GM04504 (cell line): ENCODE data around the gene NCK1.

ENCODE experiments used
- DNase-seq: peaks from one replicate; pipeline ENCODE4 v3.0.0-alpha.2; 2012; ENCODE audit warnings: low read depth

Gene NCK1

DNA sequence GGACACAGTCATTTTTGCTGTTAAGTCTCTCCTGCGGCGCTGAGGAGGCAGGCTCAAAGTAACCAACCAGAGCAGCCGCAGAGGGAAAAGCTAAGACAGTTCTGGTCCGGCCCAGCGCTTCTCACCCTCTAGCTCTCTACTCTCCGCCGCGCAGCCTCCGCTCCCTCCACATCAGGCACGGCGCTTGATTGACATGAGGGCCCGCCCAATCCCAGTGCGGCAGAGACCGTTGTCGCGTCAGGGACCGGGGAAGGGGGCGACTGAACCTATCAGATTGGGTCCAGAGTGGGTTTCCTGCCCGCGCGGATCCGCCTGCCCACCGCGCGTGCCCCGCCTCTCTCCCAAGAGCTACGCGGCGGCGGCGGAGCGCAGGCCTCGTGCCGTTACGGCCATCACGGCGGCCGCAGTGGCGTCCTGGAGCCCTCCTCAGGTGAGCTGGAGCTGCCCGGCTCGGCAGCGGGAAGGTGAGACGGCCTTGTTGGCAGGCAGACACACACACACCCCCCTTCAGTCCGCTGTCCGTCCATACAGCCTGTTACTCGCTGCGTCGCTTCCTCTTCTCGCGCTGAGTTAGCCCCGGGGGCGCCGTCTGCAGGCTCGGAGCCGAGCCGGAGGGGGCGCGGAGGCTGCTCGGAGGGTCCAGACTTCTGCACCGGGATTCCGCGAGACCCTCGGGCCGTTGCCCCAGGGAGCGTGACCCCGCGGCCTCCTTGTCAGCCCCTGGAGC lies at the start of gene NCK1:
Gene NCK1, plus strand, starts transcription at position 319 of the 727 bp plus-strand sequence. CDS start 65,794 bp downstream, outside the sequence.
- peak; percentile 97 for DNase-seq

DNA sequence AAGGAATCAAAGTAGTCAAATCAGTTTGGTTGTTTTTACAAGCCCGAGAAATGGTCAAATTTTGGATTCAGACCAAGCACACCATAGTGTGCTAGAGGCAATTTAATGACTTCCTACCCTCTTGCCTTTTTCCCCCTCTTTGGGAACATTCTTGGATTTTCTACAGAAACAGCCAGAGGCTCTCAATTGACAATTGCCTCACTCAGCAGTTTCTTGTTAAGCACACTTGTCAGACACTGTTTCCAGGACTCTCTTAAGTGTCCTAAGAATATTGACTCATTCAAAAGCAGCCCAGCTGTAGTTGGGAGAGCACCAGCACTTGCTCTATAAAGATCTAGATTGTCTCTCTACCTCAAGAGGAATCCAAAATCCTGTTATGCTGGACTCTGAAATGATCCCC lies 44.6 kb upstream of the NCK1 start:
- no peak for DNase-seq

DNA sequence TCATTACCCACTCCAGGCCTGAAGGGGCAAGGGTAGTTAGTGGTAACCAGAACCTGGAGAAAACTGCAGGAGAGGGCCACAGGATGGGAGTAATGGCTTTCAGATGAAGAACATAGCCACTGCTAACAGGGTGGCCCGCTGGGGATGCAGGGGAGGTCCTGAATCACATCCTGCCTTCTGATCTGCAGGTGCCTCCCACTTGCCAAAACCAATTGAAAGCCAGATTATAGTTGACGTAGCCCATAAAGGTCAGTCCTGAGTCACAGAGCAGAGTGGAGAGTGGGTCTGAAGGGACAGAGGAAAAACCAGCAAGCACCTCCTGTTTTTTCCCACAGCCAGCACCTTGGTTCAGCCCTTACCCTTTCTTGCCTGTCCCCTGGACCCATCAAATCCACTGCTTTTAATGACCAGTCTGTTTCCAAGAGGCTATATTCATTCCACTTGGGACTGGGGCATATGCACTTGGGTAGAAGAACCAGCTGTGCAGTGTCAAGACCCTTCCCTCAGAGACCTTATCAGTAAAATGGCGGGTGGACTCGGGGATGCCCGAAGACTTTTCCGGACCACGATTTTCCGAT lies 43.7 kb upstream of the NCK1 start:
- DNase-seq: no peak

GRCh38 chr3:136818769-136819391 lies 43.1 kb upstream of the NCK1 start, which contains the start of gene SLC35G2:
SLC35G2 (plus strand) TSS chr3:136819126; CDS start chr3:136854461, 35,335 bp downstream.
- DNase-seq: no peak

DNA sequence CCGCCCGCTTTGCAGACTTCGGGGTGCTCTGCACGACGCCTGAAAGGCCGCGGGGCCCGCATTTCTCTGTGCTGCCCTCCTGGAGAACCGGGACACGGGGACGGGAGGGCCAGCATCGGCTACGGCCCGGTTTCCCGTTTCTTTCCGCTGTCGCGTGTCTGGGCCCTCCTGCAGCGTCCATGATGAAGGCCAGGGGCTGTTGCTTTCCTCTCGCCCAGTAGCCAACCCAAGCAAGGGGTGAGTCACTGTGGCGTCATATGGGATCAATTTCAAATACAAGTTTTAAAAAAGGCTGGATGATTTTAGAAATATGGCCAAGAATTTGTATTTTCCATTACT lies 42.6 kb upstream of the NCK1 start:
- no peak for DNase-seq

- DNase-seq: no peak
These were observed 42.0 kb upstream of the NCK1 start for GRCh38 chr3:136819731-136820679.

- DNase-seq: no peak
These were observed 30.5 kb upstream of the NCK1 start for GRCh38 chr3:136831461-136831860.

- DNase-seq: no peak
These were observed 26.8 kb upstream of the NCK1 start for GRCh38 chr3:136835089-136835812.

DNA sequence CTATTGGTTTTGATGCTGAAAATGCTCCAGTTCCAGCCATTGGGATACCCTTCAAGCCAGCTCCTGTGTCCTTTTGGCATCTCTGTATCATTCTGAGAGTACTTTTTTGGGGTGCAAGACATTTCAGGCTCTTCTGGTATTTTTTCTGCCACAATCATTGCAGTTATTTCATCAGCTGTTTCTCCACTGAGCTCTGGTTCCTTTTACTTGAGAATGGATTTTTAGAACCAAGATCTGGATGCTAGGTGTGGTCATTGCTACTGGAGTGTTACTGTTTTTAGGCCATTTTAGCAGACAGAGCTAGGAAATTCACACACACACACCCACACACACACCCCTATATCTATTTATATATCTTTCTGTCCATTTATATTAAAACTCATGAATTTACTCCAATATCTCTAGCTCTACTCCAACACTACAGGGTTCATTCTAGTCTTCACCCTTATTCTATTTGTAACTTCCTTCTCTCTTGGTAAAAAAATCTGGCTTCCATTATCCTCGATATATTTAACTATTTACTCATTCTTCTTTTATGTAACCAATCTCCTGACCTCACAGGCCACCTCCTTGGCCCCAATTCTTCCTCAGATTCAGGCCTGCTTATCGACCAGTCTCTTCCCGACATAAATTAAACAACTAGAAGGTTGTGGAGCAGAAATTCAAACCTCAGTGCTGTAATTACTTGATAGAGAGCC lies 26.0 kb upstream of the NCK1 start:
- DNase-seq: no peak

DNA sequence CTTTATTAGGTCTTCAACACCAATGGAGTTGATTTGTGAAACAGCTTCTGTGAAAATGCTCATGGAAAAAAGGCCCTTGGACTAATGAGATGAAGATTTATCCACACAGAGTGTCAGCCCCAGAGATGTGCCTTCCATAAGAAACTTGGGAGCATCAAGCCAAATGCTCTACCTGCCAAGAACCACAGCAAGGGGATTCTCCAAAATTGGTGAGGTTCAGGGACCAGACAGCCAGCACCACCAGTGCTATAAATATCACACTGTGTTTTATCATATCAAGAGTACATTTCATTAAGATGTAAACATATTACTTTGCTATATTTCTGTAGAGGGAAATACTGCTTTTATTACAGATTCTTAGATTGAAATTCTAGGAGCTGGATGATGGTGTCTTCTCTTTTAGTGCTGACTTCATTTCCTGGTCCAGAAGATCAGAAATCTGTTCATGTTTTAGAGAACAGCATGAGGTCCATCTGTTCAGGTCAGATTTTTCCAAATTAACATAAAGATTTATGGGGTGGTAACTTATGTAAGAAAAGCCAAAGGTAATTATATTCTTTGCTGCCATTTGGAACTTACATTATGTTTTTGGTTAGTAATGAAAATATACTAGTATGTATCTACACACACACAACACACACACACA lies 25.4 kb upstream of the NCK1 start:
- no peak for DNase-seq

GRCh38 chr3:136838641-136839555 lies 23.1 kb upstream of the NCK1 start:
- no peak for DNase-seq

DNA sequence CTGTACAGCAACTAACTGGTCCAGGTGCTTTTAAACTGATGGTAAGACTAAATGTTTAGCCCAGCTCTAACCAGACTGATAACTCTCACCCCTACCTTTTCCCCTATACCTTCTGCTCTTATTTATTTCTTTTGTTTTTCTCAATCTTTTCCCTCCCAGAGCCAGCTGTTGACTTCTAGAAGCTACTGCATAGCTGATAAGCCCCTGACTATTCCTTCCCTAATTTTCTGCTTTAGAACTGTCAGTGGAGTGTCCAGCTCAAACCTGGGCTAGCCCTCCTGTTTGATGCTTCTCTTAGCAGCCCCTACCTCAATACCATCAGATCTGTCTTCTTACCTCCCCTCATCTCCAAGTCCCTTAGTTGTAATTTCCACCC lies 22.5 kb upstream of the NCK1 start:
- DNase-seq: no peak

GRCh38 chr3:136840252-136840651 lies 21.8 kb upstream of the NCK1 start:
- no peak for DNase-seq

GRCh38 chr3:136842294-136842693 lies 19.7 kb upstream of the NCK1 start:
- DNase-seq: no peak

GRCh38 chr3:136844724-136845123 lies 17.3 kb upstream of the NCK1 start:
- no peak for DNase-seq

GRCh38 chr3:136852180-136852579 lies 9.8 kb upstream of the NCK1 start:
- DNase-seq: no peak

- no peak for DNase-seq
These were observed 5.3 kb upstream of the NCK1 start for GRCh38 chr3:136856665-136857064.

GRCh38 chr3:136858381-136858780 lies 3.6 kb upstream of the NCK1 start:
- no peak for DNase-seq

DNA sequence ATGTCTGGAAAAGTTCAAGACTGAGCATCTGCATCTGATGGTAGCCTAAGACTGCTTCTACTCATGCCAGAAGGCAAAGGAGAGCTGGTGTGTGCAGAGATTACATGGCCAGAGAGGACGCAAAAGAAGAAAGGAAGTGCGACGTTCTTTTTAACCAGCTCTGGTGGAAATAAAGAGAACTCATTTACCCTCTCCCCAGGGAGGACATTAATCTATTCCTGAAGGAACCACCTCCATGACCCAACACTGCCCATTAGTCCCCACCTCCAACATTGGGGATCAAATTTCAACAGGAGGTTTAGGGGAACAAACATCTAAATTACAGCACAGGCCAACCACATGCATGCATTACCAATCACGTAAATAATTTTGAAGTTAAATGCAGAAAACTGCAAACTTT lies 1.5 kb upstream of the NCK1 start:
- DNase-seq: no peak
